OCI-LY1 (cell line): ENCODE results near the gene LDLRAD4.

Experiments used
- H2AFZ ChIP-seq: fragments of 200-600 bp; sonication (generic), shearing (Covaris generic); 2 replicates; pipeline ENCODE4 v1.6.0; 2014; ENCODE audit warnings: antibody characterized with exemption, mild to moderate bottlenecking, low read length
- H3F3A ChIP-seq: fragments of 200-600 bp; sonication (generic), shearing (Covaris generic); 2 replicates; pipeline ENCODE4 v1.6.0; 2014; ENCODE audit warnings: mild to moderate bottlenecking, antibody characterized with exemption, low read length, moderate library complexity; ENCODE audit not compliant: insufficient read depth
- H3K27ac ChIP-seq: fragments of 200-600 bp; sonication (generic); 2 replicates; pipeline ENCODE4 v1.5.1; 2014; ENCODE audit warnings: low read length, mixed run types, mild to moderate bottlenecking, low read depth; ENCODE audit not compliant: poor library complexity, severe bottlenecking
- H3K27me3 ChIP-seq: fragments of 200-600 bp; sonication (generic); 2 replicates; pipeline ENCODE4 v1.6.0; 2014; ENCODE audit warnings: antibody characterized with exemption, mild to moderate bottlenecking, low read length, moderate library complexity; ENCODE audit not compliant: insufficient read depth
- H3K36me3 ChIP-seq: fragments of 200-600 bp; sonication (generic); 2 replicates; pipeline ENCODE4 v1.6.1; 2014; ENCODE audit warnings: mild to moderate bottlenecking, antibody characterized with exemption, low read length, moderate library complexity, mixed read lengths; ENCODE audit not compliant: insufficient read depth
- H3K4me1 ChIP-seq: fragments of 200-600 bp; sonication (generic); 2 replicates; pipeline ENCODE4 v1.5.1; 2014; ENCODE audit warnings: mild to moderate bottlenecking, low read length, moderate library complexity; ENCODE audit not compliant: insufficient read depth, severe bottlenecking
- H3K4me2 ChIP-seq: fragments of 200-600 bp; sonication (generic), shearing (Covaris generic); 2 replicates; pipeline ENCODE4 v1.6.1; 2014; ENCODE audit warnings: low read length
- H3K4me3 ChIP-seq: fragments of 200-600 bp; sonication (generic); 2 replicates; pipeline ENCODE4 v1.5.1; 2014; ENCODE audit warnings: low read length, low read depth, mild to moderate bottlenecking, mixed read lengths; ENCODE audit not compliant: poor library complexity, severe bottlenecking
- H3K79me2 ChIP-seq: fragments of 200-600 bp; shearing (Covaris generic); 2 replicates; pipeline ENCODE4 v1.6.1; 2016; ENCODE audit warnings: mixed run types, low read length, mixed read lengths; ENCODE audit not compliant: insufficient read depth
- H3K9ac ChIP-seq: fragments of 200-600 bp; sonication (generic), shearing (Covaris generic); 2 replicates; pipeline ENCODE4 v1.6.1; 2014; ENCODE audit warnings: mild to moderate bottlenecking, low read length, mixed read lengths
- H3K9me2 ChIP-seq: fragments of 200-600 bp; sonication (generic), shearing (Covaris generic); 2 replicates; pipeline ENCODE4 v1.6.1; 2014; ENCODE audit warnings: low read depth, mild to moderate bottlenecking, low read length, mixed read lengths
- H3K9me3 ChIP-seq: fragments of 200-600 bp; shearing (Covaris generic); 2 replicates; pipeline ENCODE4 v1.6.1; 2014; ENCODE audit warnings: low read length, mixed read lengths
- H4K20me1 ChIP-seq: fragments of 200-600 bp; sonication (generic), shearing (Covaris generic); 2 replicates; pipeline ENCODE4 v1.6.0; 2016; ENCODE audit warnings: mild to moderate bottlenecking, low read length; ENCODE audit not compliant: insufficient read depth
- EZH2 ChIP-seq: fragments of 200-600 bp; sonication (generic), shearing (Covaris generic); IDR thresholded peaks from 2 replicates; pipeline ENCODE4 v1.8.0; 2017; ENCODE audit warnings: borderline replicate concordance, mixed run types, mild to moderate bottlenecking, antibody characterized with exemption, low read length, moderate library complexity, mixed read lengths
- TF ChIP-seq, protein P1 (sequence below): fragments of 200-600 bp; sonication (generic), shearing (Covaris generic); IDR thresholded peaks from 2 replicates; pipeline ENCODE4 v1.5.1; 2017; ENCODE audit warnings: mild to moderate bottlenecking, antibody characterized with exemption, low read length, moderate library complexity, mixed read lengths

LDLRAD4 gene

GRCh38 chr18:13279181-13280069 is 60.9 kb downstream of the LDLRAD4 start:
- Histone ChIP-seq H3K79me2 (no peaks in the 10 kb centered on the region), H3K9me3 (no peaks in the 10 kb centered on the region), H3K9me2 (no peaks in the 10 kb centered on the region), H4K20me1 (no peaks in the 10 kb centered on the region), H3K36me3 (no peaks in the 10 kb centered on the region), H3K27me3 (peaks cover 15% of the 10 kb centered on the region; the same call in 1 of the 2 replicates), H2AFZ (no peak overlapping the region), H3K9ac (no peak overlapping the region), H3K4me2 (peak overlapping the region; percentile 19), H3K4me3 (no peak overlapping the region), H3F3A (no peaks in the 10 kb centered on the region), H3K27ac (no peak overlapping the region), H3K4me1 (peaks cover 7% of the 10 kb centered on the region)
- TF ChIP-seq, protein P1, sequence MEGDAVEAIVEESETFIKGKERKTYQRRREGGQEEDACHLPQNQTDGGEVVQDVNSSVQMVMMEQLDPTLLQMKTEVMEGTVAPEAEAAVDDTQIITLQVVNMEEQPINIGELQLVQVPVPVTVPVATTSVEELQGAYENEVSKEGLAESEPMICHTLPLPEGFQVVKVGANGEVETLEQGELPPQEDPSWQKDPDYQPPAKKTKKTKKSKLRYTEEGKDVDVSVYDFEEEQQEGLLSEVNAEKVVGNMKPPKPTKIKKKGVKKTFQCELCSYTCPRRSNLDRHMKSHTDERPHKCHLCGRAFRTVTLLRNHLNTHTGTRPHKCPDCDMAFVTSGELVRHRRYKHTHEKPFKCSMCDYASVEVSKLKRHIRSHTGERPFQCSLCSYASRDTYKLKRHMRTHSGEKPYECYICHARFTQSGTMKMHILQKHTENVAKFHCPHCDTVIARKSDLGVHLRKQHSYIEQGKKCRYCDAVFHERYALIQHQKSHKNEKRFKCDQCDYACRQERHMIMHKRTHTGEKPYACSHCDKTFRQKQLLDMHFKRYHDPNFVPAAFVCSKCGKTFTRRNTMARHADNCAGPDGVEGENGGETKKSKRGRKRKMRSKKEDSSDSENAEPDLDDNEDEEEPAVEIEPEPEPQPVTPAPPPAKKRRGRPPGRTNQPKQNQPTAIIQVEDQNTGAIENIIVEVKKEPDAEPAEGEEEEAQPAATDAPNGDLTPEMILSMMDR = no peak
- TF ChIP-seq EZH2 = no peak

GRCh38 chr18:13280070-13280795 is 61.7 kb downstream of the LDLRAD4 start:
- H3K9me2 ChIP-seq = no peaks in the 10 kb centered on the region
- no peak overlapping the region for H3K4me2 ChIP-seq
- no peaks in the 10 kb centered on the region for H3K79me2 ChIP-seq
- no peaks in the 10 kb centered on the region for H3K36me3 ChIP-seq
- peaks cover 7% of the 10 kb centered on the region for H3K4me1 ChIP-seq
- H2AFZ ChIP-seq = no peak overlapping the region
- H4K20me1 ChIP-seq = no peaks in the 10 kb centered on the region
- H3K9ac ChIP-seq = no peak overlapping the region
- H3K27me3 ChIP-seq = peaks cover 23% of the 10 kb centered on the region; the same call in 1 of the 2 replicates
- TF ChIP-seq, protein P1 = no peak
- no peak for TF ChIP-seq EZH2
- no peaks in the 10 kb centered on the region for H3K9me3 ChIP-seq
- H3K27ac ChIP-seq = no peak overlapping the region
- H3K4me3 ChIP-seq = no peak overlapping the region
- H3F3A ChIP-seq = no peaks in the 10 kb centered on the region

GRCh38 chr18:13281406-13281805 is 62.8 kb downstream of the LDLRAD4 start:
- Histone ChIP-seq H3K27me3 (peaks cover 23% of the 10 kb centered on the region; the same call in 1 of the 2 replicates), H3K4me3 (no peak overlapping the region), H3K27ac (no peak overlapping the region), H3K9ac (no peak overlapping the region), H3K4me1 (peaks cover 7% of the 10 kb centered on the region), H2AFZ (no peak overlapping the region), H4K20me1 (no peaks in the 10 kb centered on the region), H3K36me3 (no peaks in the 10 kb centered on the region), H3K9me2 (no peaks in the 10 kb centered on the region), H3K4me2 (no peak overlapping the region), H3K9me3 (no peaks in the 10 kb centered on the region), H3K79me2 (no peaks in the 10 kb centered on the region), H3F3A (no peaks in the 10 kb centered on the region)
- TF ChIP-seq, protein P1 = no peak
- no peak for TF ChIP-seq EZH2
